GM21528 (cell line): ENCODE measurements around the gene KRTAP12-2.
"Not testable (repeated sequence)": the region's sequence is repeated elsewhere in the genome, so short reads cannot be mapped to it uniquely, and the experiment has no call there.

Experiments used
- ATAC-seq: cut with Tn5 transposase; IDR thresholded peaks from one replicate; pipeline ENCODE4 v1.9.1; 2021; ENCODE audit warnings: mild to moderate bottlenecking, moderate library complexity; ENCODE audit not compliant: unreplicated experiment, low FRiP score

The KRTAP12-2 gene

GRCh38 chr21:44632067-44632466 lies 34.7 kb downstream of the KRTAP12-2 start:
- ATAC-seq = no peak

- ATAC-seq = no peak
Observed at GRCh38 chr21:44630440-44630839, 36.3 kb downstream of the KRTAP12-2 start.

GRCh38 chr21:44628707-44629391 lies 37.9 kb downstream of the KRTAP12-2 start:
- ATAC-seq = no peak

GRCh38 chr21:44627831-44628233 lies 38.9 kb downstream of the KRTAP12-2 start:
- ATAC-seq = not testable (repeated sequence)

- not testable (repeated sequence) for ATAC-seq
Observed at GRCh38 chr21:44627181-44627822, 39.4 kb downstream of the KRTAP12-2 start.

GRCh38 chr21:44626673-44627143 lies 40.0 kb downstream of the KRTAP12-2 start, which contains the start of gene KRTAP10-9:
Gene KRTAP10-9 (plus strand): TSS chr21:44627093. CDS start chr21:44627172, 79 bp downstream.
- ATAC-seq = no peak

- no peak for ATAC-seq
Observed at GRCh38 chr21:44626262-44626661, 40.5 kb downstream of the KRTAP12-2 start.

GRCh38 chr21:44625756-44626155 lies 41.0 kb downstream of the KRTAP12-2 start:
- no peak for ATAC-seq

GRCh38 chr21:44623575-44623974 lies 43.2 kb downstream of the KRTAP12-2 start:
- no peak for ATAC-seq

GRCh38 chr21:44619886-44620285 lies 46.8 kb downstream of the KRTAP12-2 start:
- no peak for ATAC-seq

- ATAC-seq = no peak
Observed at GRCh38 chr21:44618909-44619308, 47.8 kb downstream of the KRTAP12-2 start.

GRCh38 chr21:44618504-44618903 lies 48.2 kb downstream of the KRTAP12-2 start:
- ATAC-seq = no peak

- no peak for ATAC-seq
Observed at GRCh38 chr21:44617071-44617501, 49.6 kb downstream of the KRTAP12-2 start.

GRCh38 chr21:44616591-44616926 lies 50.2 kb downstream of the KRTAP12-2 start:
- ATAC-seq = no peak
